GM12878 (cell line): ENCODE measurements around the gene PPHLN1. TPM values are rescaled to one million over a fixed set of nuclear protein-coding genes. Genes with fewer than 3 reads are reported as not detected.

Experiments
- ATAC-seq: fragments of 200-7000 bp; cut with Tn5 transposase; 3 replicates; pipeline ENCODE4 v1.9.1; 2020; ENCODE audit warnings: mild to moderate bottlenecking, moderate library complexity
- BruUV-seq: library from RNA; stranded (reverse); fragments of 400-500 nt; replicated peaks from 2 replicates; lab custom pipeline; 2021; lab: Mats Ljungman, UMichigan
- CTCF ChIA-PET: fragments of 300-600 bp; sonication (Branson Sonifier 250); formaldehyde crosslinking; extraction: SDS; loops from one replicate; lab custom pipeline; 2021; ENCODE audit warnings: inconsistent platforms; lab: Yijun Ruan, JAX
- POLR2A ChIA-PET: fragments of 350-600 bp; formaldehyde crosslinking; extraction: SDS; loops from one replicate; lab custom pipeline; 2021; ENCODE audit warnings: inconsistent platforms; lab: Charles Lee
- RAD21 ChIA-PET: fragments of 300-600 bp; sonication (Branson Sonifier 250); formaldehyde crosslinking; loops from one replicate; lab custom pipeline; 2023; ENCODE audit warnings: antibody characterized with exemption; ENCODE audit not compliant: unreplicated experiment; lab: Charles Lee
- SMC1A ChIA-PET: fragments of 300-600 bp; sonication (Branson Sonifier 250); formaldehyde crosslinking; loops from one replicate; lab custom pipeline; 2023; ENCODE audit not compliant: unreplicated experiment, uncharacterized antibody; lab: Charles Lee
- DNase-seq: peaks from one replicate; pipeline ENCODE4 v3.0.0-alpha.2; 2011; ENCODE audit warnings: low read depth, low spot score
- FAIRE-seq: peaks from 3 replicates; lab custom pipeline; 2011; peaks lifted over from hg19 to GRCh38; lab: Jason Lieb, UNC
- H2AFZ ChIP-seq: 2 replicates; pipeline ENCODE4 v1.6.0; 2011; ENCODE audit warnings: low read depth, low read length, control low read depth; ENCODE audit not compliant: control insufficient read depth
- H3K27ac ChIP-seq: 2 replicates; pipeline ENCODE4 v1.5.1; 2011; ENCODE audit warnings: control low read depth; ENCODE audit not compliant: control insufficient read depth, insufficient read depth
- H3K27me3 ChIP-seq, 2 experiments: replicated peaks in 1 of 2; 2 replicates each; pipeline versions ENCODE4 v1.6.0 to v1.6.1; 2011; ENCODE audit warnings: low read length in 1 of 2; ENCODE audit not compliant: control insufficient read depth in 2 of 2, insufficient read depth in 2 of 2
- H3K36me3 ChIP-seq, 2 experiments: 2 replicates each; pipeline ENCODE4 v1.5.1; 2011; ENCODE audit warnings: low read length in 1 of 2; ENCODE audit not compliant: control insufficient read depth in 2 of 2, insufficient read depth in 2 of 2
- H3K4me1 ChIP-seq: 2 replicates; pipeline ENCODE4 v1.6.1; 2011; ENCODE audit warnings: mild to moderate bottlenecking, low read length, moderate library complexity, mixed read lengths; ENCODE audit not compliant: control insufficient read depth, insufficient read depth
- H3K4me2 ChIP-seq: 2 replicates; pipeline ENCODE4 v1.6.0; 2011; ENCODE audit warnings: control low read depth; ENCODE audit not compliant: control insufficient read depth, insufficient read depth
- H3K4me3 ChIP-seq: fragments of 200-600 bp; sonication (generic); 2 replicates; pipeline ENCODE4 v1.5.1; 2016
- H3K79me2 ChIP-seq: 2 replicates; pipeline ENCODE4 v1.6.0; 2011; ENCODE audit warnings: low read length; ENCODE audit not compliant: control insufficient read depth, insufficient read depth
- H3K9ac ChIP-seq: 2 replicates; pipeline ENCODE4 v1.8.0; 2011; ENCODE audit warnings: low read length, control low read depth, mixed read lengths; ENCODE audit not compliant: control insufficient read depth, insufficient read depth
- H3K9me3 ChIP-seq: replicated peaks from 3 replicates; pipeline ENCODE4 v1.5.1; 2011; ENCODE audit warnings: mild to moderate bottlenecking, low read length; ENCODE audit not compliant: control insufficient read depth, insufficient read depth
- H4K20me1 ChIP-seq: 2 replicates; pipeline ENCODE4 v1.6.0; 2011; ENCODE audit not compliant: control insufficient read depth, insufficient read depth
- CEBPB ChIP-seq, 2 experiments: fragments of 150-350 bp in 1 of 2; IDR thresholded peaks; 2 replicates each; pipeline ENCODE4 v1.6.1; 2012 to 2014; ENCODE audit warnings: low read depth in 2 of 2, low read length in 2 of 2, borderline replicate concordance in 1 of 2, inconsistent platforms in 1 of 2
- CHD4 ChIP-seq: fragments of 200-600 bp; sonication (generic); IDR thresholded peaks from 2 replicates; pipeline ENCODE4 v1.6.1; 2016; ENCODE audit warnings: mild to moderate bottlenecking
- DPF2 ChIP-seq: fragments of 450-650 bp; IDR thresholded peaks from 2 replicates; pipeline ENCODE4 v1.6.1; 2017; ENCODE audit warnings: mild to moderate bottlenecking
- PAX8 ChIP-seq: fragments of 450-650 bp; IDR thresholded peaks from 2 replicates; pipeline ENCODE4 v1.6.1; 2017; ENCODE audit warnings: mild to moderate bottlenecking, moderate library complexity
- RCOR1 ChIP-seq: conservative IDR thresholded peaks from 2 replicates; pipeline ENCODE4 v1.6.1; 2012; ENCODE audit warnings: low read depth, low read length, improper control_type of control experiment
- YBX1 ChIP-seq: fragments of 450-650 bp; IDR thresholded peaks from 2 replicates; pipeline ENCODE4 v1.6.1; 2016; ENCODE audit warnings: antibody characterized with exemption
- WGBS: methylation state at CpG from one replicate; pipeline ENCODE4 v1.1.6; 2016; ENCODE audit warnings: low lambda C conversion rate; ENCODE audit not compliant: insufficient replicate concordance, insufficient coverage; ENCODE audit errors: missing lambda C conversion rate; 5-methylcytosine and 5-hydroxymethylcytosine counted together
- in situ Hi-C: fragments of 300-500 bp; cut with MboI; formaldehyde crosslinking; loops from 9 replicates; pipeline ENCODE4 v1.14.3; 2018; ENCODE audit warnings: mixed read lengths
- intact Hi-C: fragments of 100-400 bp; cut with micrococcal nuclease; formaldehyde crosslinking; loops from one replicate; pipeline ENCODE4 v1.14.2; 2022; ENCODE audit not compliant: unreplicated experiment
- polyA plus RNA-seq, 11 experiments: library from polyadenylated mRNA; depleted of rRNA in 4 of 11; unstranded in 6 of 11; stranded (reverse) in 5 of 11; fragments of >200 nt; fragmentation: Nextera tagmentation in 4 of 11; fragmentation: Illumina TruSeq in 1 of 11; extraction: Ambion mirVana in 4 of 11; extraction: Trizol in 1 of 11; gene quantifications; 1 replicate in 1 of 11; 2 replicates in 10 of 11; pipeline versions ENCODE4 v1.2.1 to v1.2.3, GENCODE V29; 2011 to 2016; ENCODE audit warnings: inconsistent platforms in 2 of 11, missing spikeins in 2 of 11, low read depth in 1 of 11
- total RNA-seq, 4 experiments: library from RNA; depleted of rRNA in 3 of 4; stranded (reverse); fragments of >200 nt in 3 of 4; fragmentation: Illumina TruSeq in 1 of 4; extraction: Trizol in 1 of 4; gene quantifications; 2 replicates each; pipeline versions ENCODE4 v1.2.1 to v1.2.3, GENCODE V29; 2013 to 2021
- TF ChIP-seq, protein P1 (sequence below): fragments of 450-650 bp; IDR thresholded peaks from 2 replicates; pipeline ENCODE4 v1.6.1; 2017; ENCODE audit warnings: mild to moderate bottlenecking, low read depth, inconsistent platforms; ENCODE audit not compliant: poor library complexity, severe bottlenecking

Gene PPHLN1
- total and polyA plus RNA-seq, 10 of the 15 experiments (the other 5 are each of a cell fraction or from before 2014, with no cell fraction given), result 73.6 to 117 (median 92.1) TPM

DNA sequence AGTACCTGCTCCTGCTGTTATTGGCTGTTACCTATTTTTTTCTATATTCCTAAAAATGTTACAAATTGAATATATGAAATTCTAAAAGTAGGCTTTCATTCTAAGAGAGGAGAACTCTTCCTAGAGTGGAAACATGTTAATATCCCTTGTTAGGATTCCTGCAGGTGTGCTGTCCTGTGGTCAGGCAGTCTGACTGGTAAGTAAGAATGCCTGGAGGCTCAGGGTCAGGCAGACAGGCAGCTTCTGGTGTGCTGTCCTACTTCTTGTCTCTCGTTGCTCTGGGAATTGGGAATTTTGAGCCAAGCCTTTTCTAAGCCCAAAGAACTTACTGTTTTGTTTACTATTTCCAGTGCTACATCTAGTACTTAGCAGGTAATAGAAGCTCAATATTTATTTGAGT, 10.3 kb downstream of the PPHLN1 start:
- no peak overlapping the region for H3K27ac ChIP-seq
- WGBS, result 95% methylated on average over 1 of the region's 1 CpG
- no peaks in the 10 kb centered on the region for H4K20me1 ChIP-seq
- intact Hi-C loops (loop anchor here (10.0 kb wide), 1 partner anchor 311 kb away; no protein-coding TSS in a partner anchor), in situ Hi-C loops (no loop called here)
- DNase-seq, result no peak
- no peak overlapping the region for H3K9ac ChIP-seq
- H2AFZ ChIP-seq, result no peak overlapping the region
- no TSS peak for BruUV-seq
- POLR2A ChIA-PET, result no interaction called here
- ATAC-seq, result no peak
- no peak overlapping the region for H3K4me3 ChIP-seq
- RAD21 ChIA-PET, result interaction anchor here (1.6 kb wide), 1 partner anchor 193 kb away, joined by 3 read pairs; no protein-coding TSS in a partner anchor
- peaks cover 1 to 7% of the 10 kb centered on the region in 2 experiments for H3K36me3 ChIP-seq
- SMC1A ChIA-PET, result interaction anchor here (1.0 to 1.3 kb wide), 2 partner anchors 12 to 21 kb away, joined by 3 to 6 read pairs; no protein-coding TSS in a partner anchor
- no peaks in the 10 kb centered on the region for H3K27me3 ChIP-seq
- H3K79me2 ChIP-seq, result peaks cover 55% of the 10 kb centered on the region
- CTCF ChIA-PET, result interaction anchor here (1.0 kb wide), 1 partner anchor 1060 kb away, joined by 3 read pairs; no protein-coding TSS in a partner anchor
- H3K4me2 ChIP-seq, result no peak overlapping the region
- H3K9me3 ChIP-seq, result no peaks in the 10 kb centered on the region
- H3K4me1 ChIP-seq, result no peaks in the 10 kb centered on the region; the same call in 1 of the 2 replicates
- FAIRE-seq, result no peak
- TF ChIP-seq, protein P1, sequence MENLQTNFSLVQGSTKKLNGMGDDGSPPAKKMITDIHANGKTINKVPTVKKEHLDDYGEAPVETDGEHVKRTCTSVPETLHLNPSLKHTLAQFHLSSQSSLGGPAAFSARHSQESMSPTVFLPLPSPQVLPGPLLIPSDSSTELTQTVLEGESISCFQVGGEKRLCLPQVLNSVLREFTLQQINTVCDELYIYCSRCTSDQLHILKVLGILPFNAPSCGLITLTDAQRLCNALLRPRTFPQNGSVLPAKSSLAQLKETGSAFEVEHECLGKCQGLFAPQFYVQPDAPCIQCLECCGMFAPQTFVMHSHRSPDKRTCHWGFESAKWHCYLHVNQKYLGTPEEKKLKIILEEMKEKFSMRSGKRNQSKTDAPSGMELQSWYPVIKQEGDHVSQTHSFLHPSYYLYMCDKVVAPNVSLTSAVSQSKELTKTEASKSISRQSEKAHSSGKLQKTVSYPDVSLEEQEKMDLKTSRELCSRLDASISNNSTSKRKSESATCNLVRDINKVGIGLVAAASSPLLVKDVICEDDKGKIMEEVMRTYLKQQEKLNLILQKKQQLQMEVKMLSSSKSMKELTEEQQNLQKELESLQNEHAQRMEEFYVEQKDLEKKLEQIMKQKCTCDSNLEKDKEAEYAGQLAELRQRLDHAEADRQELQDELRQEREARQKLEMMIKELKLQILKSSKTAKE, result no peak
- TF ChIP-seq DPF2 (no peak), CEBPB (IDR thresholded peaks at IDR 0.05; ENCODE audit: borderline replicate concordance in 1 of 2, low read depth in 2 of 2, low read length in 2 of 2) (no peak), RCOR1 (no peak), CHD4 (no peak), PAX8 (no peak), YBX1 (no peak)
